Measurements from ENCODE around the gene HSD11B2. TPM values are rescaled to one million over a fixed set of nuclear protein-coding genes. Genes with fewer than 3 reads are reported as not detected.

Gene HSD11B2
- total and polyA plus RNA-seq, 2 of the 8 experiments (the other 6 are each of a cell fraction or from before 2014, with no cell fraction given): 28.7 to 32.9 TPM

GRCh38 chr16:67480833-67481560, 50.1 kb downstream of the HSD11B2 start, which contains the start of gene ATP6V0D1 (continued):
- TF ChIP-seq CREB1 (IDR thresholded peaks at IDR 0.05) (peak; percentile 90), RXRA (IDR thresholded peaks at IDR 0.05; ENCODE audit: insufficient read depth, low read depth, low read length) (no peak), EGR1 (IDR thresholded peaks at IDR 0.05; ENCODE audit: borderline replicate concordance, low read depth, low read length) (peak; percentile 80; the same call in 1 of the 2 replicates), SP1 (IDR thresholded peaks at IDR 0.05; ENCODE audit: low read depth, low read length) (peak; percentile 65; the same call in 1 of the 2 replicates), SAP30 (IDR thresholded peaks at IDR 0.05; ENCODE audit: insufficient read depth, insufficient replicate concordance, low read length) (peak; percentile 70), SIRT6 (IDR thresholded peaks at IDR 0.05; ENCODE audit: low read length) (no peak), PHF8 (conservative IDR thresholded peaks at IDR 0.05; ENCODE audit: low read depth, low read length) (peak; percentile 65), NANOG (IDR thresholded peaks at IDR 0.05; ENCODE audit: insufficient read depth, low read depth, low read length, poor library complexity, severe bottlenecking) (peak; percentile 27), TAF1 (IDR thresholded peaks at IDR 0.05; ENCODE audit: low read depth, low read length) (peak; percentile 80), ATF3 (IDR thresholded peaks at IDR 0.05; ENCODE audit: insufficient read depth, low read depth, low read length) (peak; percentile 100), RAD21 (IDR thresholded peaks at IDR 0.05 in 1 of 2, conservative IDR thresholded peaks at IDR 0.05 in 1 of 2; ENCODE audit: low read depth in 2 of 2, low read length in 2 of 2) (peak; percentile 66 to 76), EP300 (IDR thresholded peaks at IDR 0.05; ENCODE audit: borderline replicate concordance in 1 of 2, low read depth in 2 of 2, low read length in 2 of 2) (0 out of 3 replicates have a peak, but pooled peaks of 1 of the 2 experiments have one; percentile 21)
